KBM-7 (cell line): ENCODE measurements around the gene EML3.
"Not testable (repeated sequence)": the region's sequence is repeated elsewhere in the genome, so short reads cannot be mapped to it uniquely, and the experiment has no call there.

Source experiments
- DNase-seq: peaks from one replicate; pipeline ENCODE4 v3.0.0-alpha.2; 2015
- in situ Hi-C: fragments of 300-500 bp; cut with MboI; formaldehyde crosslinking; loops from 2 replicates; pipeline ENCODE4 v1.14.3; 2020; ENCODE audit warnings: low sequenced_read_pairs, low pct_unique_long_range_greater_than_20kb, mixed read lengths

The EML3 gene

GRCh38 chr11:62578541-62578940 is 34.0 kb downstream of the EML3 start:
- no peak for DNase-seq
- in situ Hi-C loops, result no loop called here

- no peak for DNase-seq
- in situ Hi-C loops, result no loop called here
Measured at GRCh38 chr11:62577046-62577714, 35.4 kb downstream of the EML3 start.

GRCh38 chr11:62575837-62576236 is 36.7 kb downstream of the EML3 start:
- in situ Hi-C loops, result no loop called here

GRCh38 chr11:62575156-62575555 is 37.4 kb downstream of the EML3 start:
- in situ Hi-C loops, result no loop called here

More at GRCh38 chr11:62575837-62576236, 36.7 kb downstream of the EML3 start:
- DNase-seq, result no peak

GRCh38 chr11:62574363-62575071 is 38.1 kb downstream of the EML3 start:
- DNase-seq, result peak; percentile 65
- in situ Hi-C loops, result no loop called here

More at GRCh38 chr11:62575156-62575555, 37.4 kb downstream of the EML3 start:
- no peak for DNase-seq

GRCh38 chr11:62573592-62574362 is 38.8 kb downstream of the EML3 start, which contains the start of gene EEF1G:
EEF1G (minus strand) TSS chr11:62573891; CDS start chr11:62573842, 49 bp downstream.
- in situ Hi-C loops, result no loop called here
- DNase-seq, result peak; percentile 100

GRCh38 chr11:62573006-62573591 is 39.5 kb downstream of the EML3 start:
- peak; percentile 30 for DNase-seq
- in situ Hi-C loops, result no loop called here

- in situ Hi-C loops, result no loop called here
Measured at GRCh38 chr11:62572431-62572830, 40.1 kb downstream of the EML3 start.

GRCh38 chr11:62571493-62571892 is 41.1 kb downstream of the EML3 start:
- in situ Hi-C loops, DNase-seq: not testable (repeated sequence)

More at GRCh38 chr11:62572431-62572830, 40.1 kb downstream of the EML3 start:
- no peak for DNase-seq

GRCh38 chr11:62570903-62571302 is 41.7 kb downstream of the EML3 start:
- in situ Hi-C loops, DNase-seq: not testable (repeated sequence)

GRCh38 chr11:62569611-62570010 is 43.0 kb downstream of the EML3 start:
- in situ Hi-C loops, result no loop called here
- no peak for DNase-seq

- in situ Hi-C loops, result no loop called here
- DNase-seq, result no peak
Measured at GRCh38 chr11:62567018-62567633, 45.4 kb downstream of the EML3 start.

GRCh38 chr11:62566247-62566646 is 46.3 kb downstream of the EML3 start:
- in situ Hi-C loops, result no loop called here
- DNase-seq, result no peak

GRCh38 chr11:62565100-62565802 is 47.3 kb downstream of the EML3 start:
- in situ Hi-C loops, result no loop called here
- no peak for DNase-seq

- in situ Hi-C loops, DNase-seq: not testable (repeated sequence)
Measured at GRCh38 chr11:62561677-62562230, 50.8 kb downstream of the EML3 start.

GRCh38 chr11:62560566-62561103 is 51.9 kb downstream of the EML3 start:
- DNase-seq, result peak; percentile 93
- in situ Hi-C loops, result no loop called here

GRCh38 chr11:62559626-62560025 is 52.9 kb downstream of the EML3 start:
- in situ Hi-C loops, DNase-seq: not testable (repeated sequence)

GRCh38 chr11:62559204-62559603 is 53.4 kb downstream of the EML3 start:
- in situ Hi-C loops, result no loop called here
- no peak for DNase-seq
